IPS-NIHi7 (cell line): Measurements from ENCODE around the gene WWOX.

ENCODE experiments used
- DNase-seq: peaks from one replicate; pipeline ENCODE4 v3.0.0; 2012; ENCODE audit warnings: mixed read lengths; ENCODE audit errors: extremely low spot score

The WWOX gene

DNA sequence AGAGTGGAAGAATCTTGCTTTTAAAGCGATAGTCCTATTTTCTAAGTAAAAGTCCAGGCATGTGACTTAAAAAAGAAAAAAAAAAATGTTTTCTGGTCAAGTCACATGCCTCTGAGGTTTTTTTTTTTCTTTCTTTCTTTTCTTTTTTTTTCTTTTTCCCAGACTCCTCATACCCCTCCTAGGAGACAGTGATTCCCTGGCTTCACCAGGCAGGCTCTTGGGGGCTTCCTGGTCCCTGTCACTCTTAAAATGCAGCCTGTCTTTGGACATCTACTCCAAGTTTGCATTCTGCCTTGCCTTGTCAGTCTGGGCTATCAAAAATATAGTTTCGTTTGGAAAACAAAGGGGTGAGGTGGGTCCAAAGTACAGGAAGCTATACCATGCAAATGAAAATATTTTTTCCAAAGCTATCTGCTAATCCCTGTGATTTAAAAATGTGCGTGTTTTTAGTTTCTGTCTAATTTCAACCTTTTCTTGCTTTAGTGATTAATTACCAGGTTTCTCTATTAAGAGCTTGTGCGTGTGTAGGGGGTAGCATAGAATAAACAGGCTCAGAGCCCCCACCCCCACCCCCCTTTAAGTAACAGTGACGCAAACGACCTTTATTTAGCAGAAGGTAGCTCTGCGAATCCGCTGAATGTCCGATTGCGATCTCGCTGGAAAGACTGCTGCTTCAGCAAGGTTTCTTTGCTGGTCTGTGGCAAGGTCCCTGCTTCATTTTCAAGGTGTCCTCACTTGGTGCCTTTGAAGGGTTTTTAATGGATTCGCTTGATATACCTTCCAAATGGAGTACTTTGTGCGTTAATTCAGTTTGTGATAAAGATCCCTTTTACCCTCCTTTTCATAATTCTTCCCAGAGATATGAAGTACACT lies 510.2 kb downstream of the WWOX start:
- DNase-seq: no peak

DNA sequence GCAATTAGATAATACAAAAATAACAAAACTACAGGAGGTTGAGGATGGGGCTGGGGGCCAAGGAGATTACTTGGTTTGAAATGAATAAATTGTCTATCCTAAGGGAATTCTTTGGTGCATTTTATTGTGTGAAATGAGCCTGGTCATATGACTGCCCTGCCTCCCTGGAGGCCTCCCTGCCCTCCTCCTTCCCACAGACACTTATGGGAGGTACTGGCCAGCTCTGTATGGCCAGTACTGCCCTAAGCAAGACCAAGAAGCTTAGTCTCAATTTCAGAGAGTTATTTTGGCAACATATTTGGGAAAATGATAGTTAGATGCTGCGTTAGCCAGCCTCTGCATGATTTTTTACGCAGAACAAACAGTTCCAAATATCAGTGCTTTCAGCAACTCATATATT lies 511.9 kb downstream of the WWOX start:
- no peak for DNase-seq

GRCh38 chr16:78619811-78620210 lies 520.4 kb downstream of the WWOX start:
- no peak for DNase-seq

DNA sequence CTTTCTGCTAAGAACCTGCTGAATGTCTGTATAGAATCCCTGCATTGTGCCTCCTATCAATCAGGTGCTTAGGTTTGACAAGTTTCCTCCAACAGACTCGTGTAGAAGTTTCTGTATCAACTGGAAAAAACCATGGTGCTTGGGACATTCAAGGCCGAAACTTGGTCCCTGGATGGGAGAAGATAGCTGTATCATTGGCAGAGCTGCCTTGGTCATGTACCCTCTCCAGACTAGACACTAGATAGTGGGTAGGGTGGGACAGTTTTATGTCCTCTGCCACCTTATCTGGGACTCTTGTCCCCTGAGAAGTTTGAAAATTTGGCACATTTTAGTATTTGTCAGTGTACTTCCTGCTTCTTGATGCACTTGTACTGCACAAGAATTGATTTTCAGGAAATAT lies 520.8 kb downstream of the WWOX start:
- DNase-seq: no peak

GRCh38 chr16:78623796-78624195 lies 524.3 kb downstream of the WWOX start:
- no peak for DNase-seq

DNA sequence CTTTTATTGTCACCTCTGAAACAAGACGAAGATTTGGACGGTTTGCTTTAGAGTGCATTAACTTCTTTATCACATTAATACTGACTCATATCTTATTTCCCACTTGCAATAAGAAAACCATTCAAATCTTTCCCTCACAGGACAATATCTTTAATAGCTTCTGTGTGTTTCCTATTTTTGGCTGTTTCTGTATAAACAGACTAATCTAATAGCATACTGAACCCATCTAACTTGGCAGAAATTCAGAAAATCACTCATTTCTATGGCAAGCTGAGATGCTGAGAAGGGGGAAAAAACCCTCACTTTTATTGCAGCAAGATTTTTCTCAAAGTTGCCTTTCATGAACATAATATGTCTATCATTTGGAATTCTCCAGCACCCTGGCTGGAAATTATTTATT lies 524.9 kb downstream of the WWOX start:
- no peak for DNase-seq

DNA sequence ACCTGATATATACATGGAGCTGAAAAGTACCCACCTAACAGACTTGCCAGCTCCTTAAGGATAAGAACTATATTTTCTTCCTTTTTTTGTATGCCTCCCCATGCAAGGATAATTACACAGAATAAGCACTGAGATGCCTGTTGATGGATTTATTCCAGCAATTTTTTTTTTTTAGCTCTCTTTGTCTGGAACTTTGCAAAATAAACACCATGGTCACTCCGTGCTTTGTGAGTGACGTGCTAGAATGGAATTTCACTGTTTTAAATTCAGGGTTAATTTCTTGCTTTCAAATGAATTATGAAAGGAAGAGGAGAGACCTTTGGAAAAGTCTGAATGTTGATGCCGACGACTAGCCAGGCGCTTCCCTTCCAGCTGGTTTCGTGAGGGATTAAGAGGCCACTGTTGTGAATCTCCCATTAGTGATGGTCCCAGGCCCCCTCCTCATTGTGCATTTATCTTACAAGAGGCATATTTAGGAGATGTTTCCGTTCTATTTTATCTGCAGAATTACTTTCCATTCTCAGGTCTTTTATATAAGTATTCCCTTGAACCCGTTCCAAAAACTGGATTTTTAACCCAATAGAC lies 529.1 kb downstream of the WWOX start:
- no peak for DNase-seq

- no peak for DNase-seq
Measured at GRCh38 chr16:78629173-78629572, 529.7 kb downstream of the WWOX start.

DNA sequence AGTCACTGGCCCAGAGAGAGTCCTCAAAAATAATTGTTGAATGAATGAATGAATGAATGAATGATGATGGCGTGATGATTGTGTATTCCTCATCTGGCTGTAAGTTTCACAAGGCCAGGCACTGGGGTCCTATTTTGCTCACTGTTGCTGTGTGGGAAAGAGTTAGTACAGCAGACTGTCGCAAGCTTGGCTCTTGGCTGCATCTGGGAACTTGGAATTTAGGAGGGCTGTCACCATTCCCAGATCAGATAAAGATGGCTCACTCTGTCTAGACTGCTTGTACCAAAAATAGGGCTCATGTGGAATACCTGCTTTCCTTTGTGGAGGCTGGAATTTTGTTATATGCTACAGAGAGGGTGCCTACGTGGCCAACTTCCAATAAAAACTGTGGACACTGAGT lies 530.6 kb downstream of the WWOX start:
- no peak for DNase-seq

- no peak for DNase-seq
Measured at GRCh38 chr16:78633551-78633950, 534.1 kb downstream of the WWOX start.

- DNase-seq: no peak
Measured at GRCh38 chr16:78635807-78636206, 536.4 kb downstream of the WWOX start.

- no peak for DNase-seq
Measured at GRCh38 chr16:78638371-78638770, 538.9 kb downstream of the WWOX start.

GRCh38 chr16:78639775-78640174 lies 540.3 kb downstream of the WWOX start:
- no peak for DNase-seq

- DNase-seq: no peak
Measured at GRCh38 chr16:78640886-78641285, 541.4 kb downstream of the WWOX start.

- no peak for DNase-seq
Measured at GRCh38 chr16:78641433-78641832, 542.0 kb downstream of the WWOX start.

DNA sequence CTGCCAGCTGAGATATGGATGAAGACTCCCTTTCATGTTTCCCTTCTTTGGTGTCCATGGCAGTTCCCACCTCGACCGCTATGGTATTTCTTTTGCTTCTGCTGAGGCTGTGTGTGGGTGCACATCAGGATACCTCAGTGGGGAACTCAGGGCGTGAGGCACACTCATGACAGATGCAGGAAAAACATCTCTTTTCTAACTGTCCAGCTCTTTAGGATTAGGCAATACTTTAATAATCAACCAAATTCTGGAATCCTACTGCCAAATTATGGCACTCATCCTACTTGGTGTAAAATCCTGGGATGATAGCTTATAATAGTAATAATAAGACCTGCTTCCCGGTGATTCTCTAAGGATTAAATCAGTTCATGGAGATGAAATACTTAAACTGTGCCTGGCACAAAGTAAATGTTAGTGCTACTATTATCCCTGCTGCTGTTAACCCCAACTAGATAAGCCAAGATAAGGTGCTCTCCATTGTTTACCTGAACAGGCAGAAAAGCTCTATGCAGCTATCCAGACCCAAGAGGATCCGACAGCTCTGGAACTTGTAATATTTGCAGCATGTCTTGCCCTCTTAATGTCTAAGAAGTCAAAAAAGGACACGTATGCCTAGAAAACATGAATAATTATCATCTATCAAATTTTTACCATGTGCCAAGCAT lies 543.3 kb downstream of the WWOX start:
- DNase-seq: no peak

- no peak for DNase-seq
Measured at GRCh38 chr16:78645657-78646056, 546.2 kb downstream of the WWOX start.

DNA sequence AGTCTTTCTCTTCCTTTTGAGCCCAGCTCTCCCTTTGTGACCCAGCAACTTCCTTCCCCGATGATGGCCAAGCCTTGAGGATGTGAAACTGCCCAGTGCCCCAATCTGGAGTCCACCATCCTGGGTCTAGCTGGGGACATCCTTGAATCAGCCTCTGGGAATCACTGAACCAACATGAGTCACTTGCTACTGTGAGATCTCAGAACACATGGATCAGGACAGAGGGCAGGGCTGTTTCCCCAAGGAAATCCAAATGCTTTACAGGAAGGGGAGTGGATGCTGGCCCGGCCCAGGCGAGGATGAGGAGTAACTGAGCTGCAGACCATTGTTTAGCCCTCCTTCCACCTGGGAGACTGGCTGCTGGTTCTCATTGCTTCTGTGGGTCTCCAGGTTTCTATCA lies 547.6 kb downstream of the WWOX start:
- DNase-seq: no peak

DNA sequence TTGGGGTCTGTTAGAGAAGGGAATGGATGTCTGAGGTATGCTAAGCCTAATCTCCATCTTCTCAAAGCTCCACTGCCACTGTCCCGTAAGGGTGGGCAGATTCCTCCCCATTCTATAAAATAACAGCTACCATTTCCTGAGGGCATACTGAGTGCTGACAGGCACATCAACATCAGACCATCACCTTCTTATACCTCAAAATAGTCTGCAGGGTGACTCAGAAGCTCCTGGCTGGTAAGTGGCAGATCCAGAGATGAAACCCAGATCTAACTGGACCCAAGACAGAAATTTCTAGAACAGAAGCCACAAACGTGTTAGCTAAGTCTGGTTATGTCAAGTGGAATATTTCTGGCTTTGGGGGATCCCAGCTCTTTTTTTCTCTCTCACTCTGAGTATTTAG lies 548.0 kb downstream of the WWOX start:
- DNase-seq: no peak

DNA sequence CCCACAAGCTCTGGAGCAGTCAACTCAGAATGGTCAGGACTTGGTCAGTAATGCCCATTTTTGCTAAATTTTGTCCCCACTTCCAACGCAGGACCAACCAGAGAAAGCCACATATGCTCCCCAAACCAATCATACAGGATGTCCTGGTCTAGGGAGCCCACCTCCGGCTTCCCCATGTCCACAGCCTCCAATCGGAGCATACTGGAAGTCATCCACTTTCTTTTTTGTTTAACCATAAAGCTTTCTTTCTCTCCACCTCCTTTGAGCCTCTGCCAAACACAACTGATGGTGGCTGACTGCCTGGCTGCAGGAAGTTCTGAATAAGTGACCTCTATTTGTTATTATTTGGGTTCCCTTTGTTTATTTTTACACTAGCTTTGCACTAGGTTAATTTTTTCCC lies 549.1 kb downstream of the WWOX start:
- DNase-seq: no peak

GRCh38 chr16:78650339-78651074 lies 551.1 kb downstream of the WWOX start:
- no peak for DNase-seq

DNA sequence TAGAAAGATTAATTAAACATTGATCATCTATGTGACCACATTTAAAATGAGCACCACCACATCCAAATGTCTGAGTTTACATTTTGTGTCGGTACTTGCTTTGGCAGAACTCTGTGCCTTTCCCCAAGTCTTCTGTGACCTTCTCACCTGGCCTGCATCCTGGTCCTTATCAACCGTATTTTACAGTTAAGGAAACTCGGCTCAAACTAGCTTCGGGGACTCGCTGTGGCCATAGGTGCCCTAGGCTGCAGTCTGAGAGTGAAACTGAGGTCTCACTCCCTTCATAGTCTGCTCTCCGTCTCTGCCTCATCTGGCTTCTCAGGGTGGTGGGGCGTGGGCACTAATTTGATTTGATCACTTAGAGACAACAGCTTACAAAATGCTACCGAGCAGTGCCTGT lies 555.5 kb downstream of the WWOX start:
- DNase-seq: no peak
